Adrenal gland (tissue), 5 donors: ENCODE measurements around the gene KCNJ15.

Experiments used
- CTCF ChIP-seq, 6 experiments: fragments of 450-650 bp in 4 of 6; fragments of 200-600 bp in 2 of 6; sonication (generic) in 1 of 6; IDR thresholded peaks; 1 replicate in 5 of 6; 2 replicates in 1 of 6; pipeline versions ENCODE4 v1.5.1 to v1.8.0; 2016 to 2021; ENCODE audit warnings: antibody characterized with exemption in 6 of 6, mild to moderate bottlenecking in 2 of 6, moderate library complexity in 1 of 6
- POLR2A ChIP-seq, 2 donors: fragments of 450-650 bp; IDR thresholded peaks; one replicate each; pipeline ENCODE4 v1.6.1; 2017; ENCODE audit warnings: antibody characterized with exemption in 2 of 2, mild to moderate bottlenecking in 2 of 2, moderate library complexity in 1 of 2
- donor health status: DM: no; HTN: no; CAD: no.

GRCh38 chr21:38321568-38321967 is 64.8 kb downstream of the KCNJ15 start:
- TF ChIP-seq POLR2A (IDR thresholded peaks at IDR 0.05) (no peak), CTCF (IDR thresholded peaks at IDR 0.05) (no peak)
